ENCODE measurements around the gene EDEM2.

- TF ChIP-seq POLR2AphosphoS5 (IDR thresholded peaks at IDR 0.05; ENCODE audit: low read depth, low read length) (no peak), CTCF (IDR thresholded peaks at IDR 0.05) (no peak), TCF7L2 (IDR thresholded peaks at IDR 0.05; ENCODE audit: low read depth, low read length) (no peak), REST (IDR thresholded peaks at IDR 0.05; ENCODE audit: insufficient read depth in 1 of 2, low read depth in 2 of 2, low read length in 1 of 2) (no peak)
Observed at GRCh38 chr20:35180266-35180665, 33.1 kb upstream of the EDEM2 start.

Measured in Panc1 (cell line).